Glutamatergic neuron (in vitro differentiated cells): ENCODE data around the gene STARD13. TPM values are rescaled to one million over a fixed set of nuclear protein-coding genes. Genes with fewer than 3 reads are reported as not detected.
A peak's percentile ranks its signal among the peaks of the same experiment; 100 is the strongest.

Experiments used
- DNase-seq: peaks from one replicate; pipeline ENCODE4 v3.0.0; 2022
- H3K27ac Mint-ChIP-seq: one replicate; pipeline ENCODE4 v1.8.0; 2020; ENCODE audit warnings: mild to moderate bottlenecking, mixed read lengths, inconsistent platforms; ENCODE audit not compliant: unreplicated experiment
- H3K27me3 Mint-ChIP-seq: one replicate; pipeline ENCODE4 v1.8.0; 2020; ENCODE audit warnings: mild to moderate bottlenecking, moderate library complexity, mixed read lengths, inconsistent platforms; ENCODE audit not compliant: unreplicated experiment
- H3K36me3 Mint-ChIP-seq: one replicate; pipeline ENCODE4 v1.8.0; 2020; ENCODE audit warnings: mild to moderate bottlenecking, mixed read lengths, inconsistent platforms; ENCODE audit not compliant: unreplicated experiment
- H3K4me1 Mint-ChIP-seq: one replicate; pipeline ENCODE4 v1.8.0; 2020; ENCODE audit warnings: mild to moderate bottlenecking, low read depth, mixed read lengths, inconsistent platforms; ENCODE audit not compliant: unreplicated experiment
- H3K4me3 Mint-ChIP-seq: one replicate; pipeline ENCODE4 v1.8.0; 2020; ENCODE audit warnings: mild to moderate bottlenecking, mixed read lengths, inconsistent platforms; ENCODE audit not compliant: unreplicated experiment
- H3K9me3 Mint-ChIP-seq: one replicate; pipeline ENCODE4 v1.8.0; 2020; ENCODE audit warnings: mild to moderate bottlenecking, moderate library complexity, mixed read lengths, inconsistent platforms; ENCODE audit not compliant: unreplicated experiment
- total RNA-seq: library from RNA; stranded (reverse); fragmentation: NEBNext Ultra II Directional; extraction: Animal tissue kit (Norgen Biotek cat#: 25700); gene quantifications from one replicate; pipeline ENCODE4 v1.2.1, GENCODE V29; 2021; ENCODE audit not compliant: unreplicated experiment
- TF ChIP-seq, protein P1 (sequence below): fragments of 200-600 bp; sonication (generic); IDR thresholded peaks from one replicate; pipeline ENCODE4 v1.5.0; 2021; ENCODE audit not compliant: partially characterized antibody, unreplicated experiment

The STARD13 gene
- total RNA-seq, 1 donor from 2014 or later, result 36.4 TPM

DNA sequence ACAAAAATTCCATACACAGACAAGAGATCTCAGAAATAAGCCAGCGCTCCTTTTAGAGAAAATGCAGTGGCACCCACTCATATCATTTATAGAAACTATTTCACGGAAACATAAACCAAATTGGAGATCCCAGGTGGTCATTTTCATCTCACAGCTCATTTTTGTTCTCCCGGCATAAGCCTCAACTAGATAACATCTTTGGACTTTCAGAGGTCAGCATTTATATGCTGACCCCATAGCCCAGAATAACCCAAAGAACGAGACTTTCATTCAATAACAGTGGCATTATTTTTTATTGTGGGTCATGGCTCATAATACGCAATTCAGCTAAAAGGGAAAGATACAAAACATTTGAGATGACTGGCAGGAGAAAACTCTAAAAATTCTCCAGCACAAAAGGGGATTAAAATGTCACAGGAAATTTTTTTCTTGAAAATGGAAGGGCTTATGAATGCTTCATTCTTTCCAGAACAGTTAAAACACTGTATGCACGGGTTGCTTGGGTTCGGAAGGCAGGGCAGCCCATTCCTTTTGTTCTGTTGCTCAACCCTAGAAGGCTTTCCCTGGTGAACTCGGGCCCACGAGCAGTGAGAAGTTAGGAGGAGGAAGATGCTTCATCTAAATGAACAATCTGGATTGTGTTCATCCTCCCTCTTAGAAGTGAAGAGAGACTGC lies 24.0 kb downstream of the STARD13 start:
- DNase-seq, result no peak
- no peaks in the 10 kb centered on the region for H3K36me3 Mint-ChIP-seq
- H3K4me3 Mint-ChIP-seq, result no peak overlapping the region
- TF ChIP-seq, protein P1, sequence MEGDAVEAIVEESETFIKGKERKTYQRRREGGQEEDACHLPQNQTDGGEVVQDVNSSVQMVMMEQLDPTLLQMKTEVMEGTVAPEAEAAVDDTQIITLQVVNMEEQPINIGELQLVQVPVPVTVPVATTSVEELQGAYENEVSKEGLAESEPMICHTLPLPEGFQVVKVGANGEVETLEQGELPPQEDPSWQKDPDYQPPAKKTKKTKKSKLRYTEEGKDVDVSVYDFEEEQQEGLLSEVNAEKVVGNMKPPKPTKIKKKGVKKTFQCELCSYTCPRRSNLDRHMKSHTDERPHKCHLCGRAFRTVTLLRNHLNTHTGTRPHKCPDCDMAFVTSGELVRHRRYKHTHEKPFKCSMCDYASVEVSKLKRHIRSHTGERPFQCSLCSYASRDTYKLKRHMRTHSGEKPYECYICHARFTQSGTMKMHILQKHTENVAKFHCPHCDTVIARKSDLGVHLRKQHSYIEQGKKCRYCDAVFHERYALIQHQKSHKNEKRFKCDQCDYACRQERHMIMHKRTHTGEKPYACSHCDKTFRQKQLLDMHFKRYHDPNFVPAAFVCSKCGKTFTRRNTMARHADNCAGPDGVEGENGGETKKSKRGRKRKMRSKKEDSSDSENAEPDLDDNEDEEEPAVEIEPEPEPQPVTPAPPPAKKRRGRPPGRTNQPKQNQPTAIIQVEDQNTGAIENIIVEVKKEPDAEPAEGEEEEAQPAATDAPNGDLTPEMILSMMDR, result no peak
- peak overlapping the region; percentile 44 for H3K27ac Mint-ChIP-seq
- H3K4me1 Mint-ChIP-seq, result peaks cover 22% of the 10 kb centered on the region
- no peaks in the 10 kb centered on the region for H3K9me3 Mint-ChIP-seq
- H3K27me3 Mint-ChIP-seq, result peaks cover 2% of the 10 kb centered on the region

DNA sequence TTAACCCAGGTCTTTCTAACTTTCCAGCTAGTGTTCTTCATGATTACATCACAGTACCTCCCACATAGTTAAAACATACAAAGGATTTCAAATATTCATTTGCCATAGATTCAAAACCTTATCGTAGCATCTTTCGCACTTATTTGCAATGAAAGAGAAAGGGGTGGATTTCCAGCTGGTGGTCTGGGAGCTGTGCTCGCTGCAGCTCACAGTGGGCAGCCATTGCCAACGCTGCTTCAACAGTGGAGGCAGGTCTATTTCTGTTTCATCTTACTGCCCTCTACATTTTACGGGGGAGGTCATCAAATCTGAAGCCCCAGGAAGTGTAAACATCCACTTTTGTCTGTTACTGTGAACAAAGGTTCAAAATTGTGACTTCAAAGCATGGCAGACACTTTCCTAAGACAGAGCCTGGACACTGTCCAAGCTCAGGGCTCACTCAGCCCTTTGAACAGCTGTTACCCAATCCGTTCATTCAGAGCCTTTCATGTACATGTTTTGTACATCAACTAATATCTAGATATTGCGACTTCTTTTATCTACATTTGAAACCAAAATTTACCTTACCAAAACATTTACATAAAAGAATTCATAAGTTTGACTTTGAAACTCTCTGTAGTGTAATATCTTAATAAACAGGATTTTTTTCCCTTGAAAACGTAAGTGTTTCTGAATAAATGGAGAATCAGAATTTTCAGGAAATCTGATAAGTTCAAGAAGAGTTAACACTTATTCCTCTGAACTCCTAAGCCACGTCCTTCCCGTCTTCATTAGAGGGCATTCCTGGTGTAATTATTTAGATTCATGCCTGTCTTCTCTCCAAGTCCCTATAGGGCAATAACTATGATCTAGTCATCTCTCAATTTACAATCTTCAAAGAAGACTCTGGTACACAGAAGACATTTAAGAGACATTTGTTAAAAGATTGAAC lies 25.1 kb downstream of the STARD13 start:
- TF ChIP-seq, protein P1, result no peak
- peaks cover 21% of the 10 kb centered on the region for H3K4me1 Mint-ChIP-seq
- H3K9me3 Mint-ChIP-seq, result no peaks in the 10 kb centered on the region
- H3K4me3 Mint-ChIP-seq, result no peak overlapping the region
- H3K36me3 Mint-ChIP-seq, result no peaks in the 10 kb centered on the region
- H3K27ac Mint-ChIP-seq, result no peak overlapping the region
- DNase-seq, result no peak
- H3K27me3 Mint-ChIP-seq, result peaks cover 2% of the 10 kb centered on the region

GRCh38 chr13:33259296-33259695 lies 26.3 kb downstream of the STARD13 start:
- Mint-ChIP-seq H3K9me3 (no peaks in the 10 kb centered on the region), H3K36me3 (no peaks in the 10 kb centered on the region)

DNA sequence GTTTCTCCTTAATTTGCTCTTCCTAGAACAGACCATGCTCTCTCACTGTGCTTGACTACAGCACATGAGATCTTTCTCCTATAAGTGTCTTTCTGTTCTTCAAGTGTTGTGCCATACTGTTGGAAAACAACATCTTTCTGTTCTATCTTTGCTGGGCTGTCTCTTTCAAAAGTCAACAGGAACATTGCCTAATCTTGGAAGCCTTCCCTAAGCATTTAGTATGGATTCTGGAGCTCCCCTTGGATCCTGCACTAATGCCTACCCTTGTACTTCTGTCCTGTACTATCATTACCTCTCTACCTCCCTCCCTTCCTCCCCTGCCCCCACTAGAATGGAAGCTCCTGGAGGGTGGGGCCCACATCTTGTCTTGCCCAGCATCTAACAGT lies 26.8 kb downstream of the STARD13 start:
- no peaks in the 10 kb centered on the region for H3K36me3 Mint-ChIP-seq
- H3K9me3 Mint-ChIP-seq, result no peaks in the 10 kb centered on the region
- peaks cover 16% of the 10 kb centered on the region for H3K4me1 Mint-ChIP-seq
- TF ChIP-seq, protein P1, result no peak
- no peak overlapping the region for H3K4me3 Mint-ChIP-seq
- DNase-seq, result no peak
- H3K27ac Mint-ChIP-seq, result no peak overlapping the region
- H3K27me3 Mint-ChIP-seq, result peaks cover 2% of the 10 kb centered on the region

More at GRCh38 chr13:33259296-33259695, 26.3 kb downstream of the STARD13 start:
- Mint-ChIP-seq H3K27me3 (peaks cover 2% of the 10 kb centered on the region), H3K4me3 (no peak overlapping the region), H3K4me1 (peaks cover 16% of the 10 kb centered on the region), H3K27ac (no peak overlapping the region)
- TF ChIP-seq, protein P1, result no peak
- DNase-seq, result no peak
